ENCODE data around the gene ATP13A4.
A peak's percentile ranks its signal among the peaks of the same experiment; 100 is the strongest.

The ATP13A4 gene, protein sequence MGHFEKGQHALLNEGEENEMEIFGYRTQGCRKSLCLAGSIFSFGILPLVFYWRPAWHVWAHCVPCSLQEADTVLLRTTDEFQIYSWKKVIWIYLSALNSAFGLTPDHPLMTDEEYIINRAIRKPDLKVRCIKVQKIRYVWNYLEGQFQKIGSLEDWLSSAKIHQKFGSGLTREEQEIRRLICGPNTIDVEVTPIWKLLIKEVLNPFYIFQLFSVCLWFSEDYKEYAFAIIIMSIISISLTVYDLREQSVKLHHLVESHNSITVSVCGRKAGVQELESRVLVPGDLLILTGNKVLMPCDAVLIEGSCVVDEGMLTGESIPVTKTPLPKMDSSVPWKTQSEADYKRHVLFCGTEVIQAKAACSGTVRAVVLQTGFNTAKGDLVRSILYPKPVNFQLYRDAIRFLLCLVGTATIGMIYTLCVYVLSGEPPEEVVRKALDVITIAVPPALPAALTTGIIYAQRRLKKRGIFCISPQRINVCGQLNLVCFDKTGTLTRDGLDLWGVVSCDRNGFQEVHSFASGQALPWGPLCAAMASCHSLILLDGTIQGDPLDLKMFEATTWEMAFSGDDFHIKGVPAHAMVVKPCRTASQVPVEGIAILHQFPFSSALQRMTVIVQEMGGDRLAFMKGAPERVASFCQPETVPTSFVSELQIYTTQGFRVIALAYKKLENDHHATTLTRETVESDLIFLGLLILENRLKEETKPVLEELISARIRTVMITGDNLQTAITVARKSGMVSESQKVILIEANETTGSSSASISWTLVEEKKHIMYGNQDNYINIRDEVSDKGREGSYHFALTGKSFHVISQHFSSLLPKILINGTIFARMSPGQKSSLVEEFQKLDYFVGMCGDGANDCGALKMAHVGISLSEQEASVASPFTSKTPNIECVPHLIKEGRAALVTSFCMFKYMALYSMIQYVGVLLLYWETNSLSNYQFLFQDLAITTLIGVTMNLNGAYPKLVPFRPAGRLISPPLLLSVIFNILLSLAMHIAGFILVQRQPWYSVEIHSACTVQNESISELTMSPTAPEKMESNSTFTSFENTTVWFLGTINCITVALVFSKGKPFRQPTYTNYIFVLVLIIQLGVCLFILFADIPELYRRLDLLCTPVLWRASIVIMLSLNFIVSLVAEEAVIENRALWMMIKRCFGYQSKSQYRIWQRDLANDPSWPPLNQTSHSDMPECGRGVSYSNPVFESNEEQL

DNA sequence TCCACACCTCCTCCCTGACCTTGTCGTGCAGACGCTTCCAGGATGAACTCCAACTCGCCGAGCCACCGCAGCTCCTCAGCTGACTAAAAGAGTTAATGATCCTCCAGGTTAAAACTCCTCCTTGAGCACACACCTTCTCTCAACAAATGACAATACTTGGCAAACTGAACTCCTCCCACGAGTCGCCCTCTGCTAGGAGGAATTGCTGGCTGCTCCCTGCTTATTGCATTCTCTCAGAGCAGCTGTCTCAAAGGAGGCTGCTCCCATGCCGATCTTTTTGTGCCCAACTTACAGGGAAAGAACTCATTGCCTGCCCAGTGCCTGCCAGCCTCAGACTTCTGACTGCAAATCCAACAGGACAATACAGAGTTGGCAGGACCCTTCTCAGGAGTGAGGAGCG lies at the start of gene ATP13A4:
TSS of gene ATP13A4 (minus strand) at position 85 of the 400 bp plus-strand sequence. CDS start 96 bp downstream, outside the sequence.
- DNase-seq: no peak

DNA sequence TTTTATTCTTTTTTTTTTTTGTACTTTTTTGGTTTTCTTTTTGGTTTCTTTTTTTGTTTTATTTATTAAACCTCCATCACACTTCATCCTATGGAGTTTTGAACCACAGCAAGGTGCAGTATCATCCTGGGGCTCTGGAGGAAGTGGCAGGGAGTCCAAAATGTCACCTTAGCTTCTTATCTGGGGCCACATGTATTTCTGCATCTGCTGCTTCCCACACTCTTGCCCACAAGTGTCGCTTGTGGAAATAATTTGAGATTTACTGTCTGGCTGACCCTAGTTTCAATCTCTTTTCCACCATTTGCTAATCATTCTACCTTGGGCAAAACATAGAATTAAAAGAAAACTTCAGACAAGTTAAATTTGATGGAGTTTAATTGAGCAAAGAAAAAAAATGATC lies 44.7 kb upstream of the ATP13A4 start:
- no peak for DNase-seq

DNA sequence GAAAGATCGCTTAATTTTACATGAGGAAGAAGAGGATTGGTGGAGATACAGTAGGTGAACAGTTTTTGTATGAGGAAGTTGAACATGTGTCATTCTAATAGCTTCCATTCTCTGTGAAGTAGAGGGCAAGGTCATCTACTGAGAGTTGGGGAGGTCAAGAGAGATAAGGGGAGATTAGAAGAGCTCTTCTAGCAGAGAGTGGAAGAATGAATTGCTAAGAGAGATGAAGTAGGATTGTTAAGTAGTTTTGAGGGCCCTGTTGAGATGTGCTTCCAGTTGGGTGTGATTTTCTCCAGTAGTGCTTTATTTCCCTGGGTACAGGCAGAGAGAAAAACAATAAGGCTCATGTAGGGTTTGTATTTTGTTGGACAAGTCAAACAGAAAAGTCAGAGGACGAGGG lies 43.5 kb upstream of the ATP13A4 start:
- no peak for DNase-seq

DNA sequence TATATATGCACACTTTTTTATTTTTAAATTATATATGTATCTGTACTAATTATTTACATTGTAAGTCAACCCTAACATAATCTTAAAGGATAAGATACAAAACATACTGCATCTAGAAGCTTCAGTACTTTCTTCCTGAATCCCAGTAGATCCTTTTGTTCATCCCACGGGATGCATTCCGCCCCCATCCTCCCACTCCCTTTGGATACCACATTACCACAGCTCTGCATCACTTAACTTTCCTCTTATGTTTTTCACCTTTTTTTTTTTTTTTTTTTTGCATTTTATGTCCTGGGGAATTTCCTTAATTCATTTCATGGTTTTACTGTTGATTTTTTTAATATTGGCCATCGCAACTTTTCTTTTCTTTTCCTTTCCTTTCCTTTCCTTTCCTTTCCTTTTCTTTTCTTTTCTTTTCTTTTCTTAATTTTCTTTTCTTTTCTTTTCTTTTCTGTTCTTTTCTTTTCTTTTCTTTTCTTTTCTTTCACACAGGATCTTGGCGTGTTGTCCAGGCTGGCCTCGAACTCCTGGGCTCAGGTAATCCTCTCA lies 41.3 kb upstream of the ATP13A4 start:
- DNase-seq: no peak

DNA sequence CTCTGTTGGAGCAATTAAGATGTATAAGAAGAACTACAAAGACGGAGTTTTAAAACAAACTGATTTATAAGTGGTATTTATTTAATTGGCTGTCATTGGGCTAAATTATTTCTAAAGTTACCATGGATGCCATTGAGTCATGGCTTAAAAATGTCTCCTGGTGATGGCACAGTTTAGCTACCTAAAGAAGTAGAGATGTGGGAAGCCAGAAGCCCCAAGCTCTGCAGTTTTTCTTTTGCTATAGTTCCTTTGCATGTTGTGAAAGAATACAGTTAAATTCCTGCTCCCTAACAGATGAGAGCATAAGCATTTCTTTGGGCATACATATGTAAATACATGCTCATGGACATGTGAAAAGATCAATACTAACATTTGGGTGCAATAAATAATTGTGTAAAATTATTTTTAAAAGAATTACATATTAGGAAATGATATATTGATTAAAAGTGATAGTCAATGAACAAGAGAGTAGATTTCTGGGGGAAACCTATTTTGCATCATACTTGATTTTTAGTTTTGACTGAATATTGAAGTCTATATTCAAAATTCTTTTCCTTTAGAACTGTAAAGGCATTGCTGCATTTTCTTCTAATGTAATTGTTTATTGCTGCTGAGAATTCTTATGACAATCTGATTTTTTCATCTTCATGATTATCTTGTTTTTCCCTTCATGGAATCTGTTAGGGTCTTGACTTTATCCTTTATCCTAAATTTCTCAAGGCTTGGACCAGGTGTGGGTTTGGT lies 40.4 kb upstream of the ATP13A4 start:
- DNase-seq: no peak

DNA sequence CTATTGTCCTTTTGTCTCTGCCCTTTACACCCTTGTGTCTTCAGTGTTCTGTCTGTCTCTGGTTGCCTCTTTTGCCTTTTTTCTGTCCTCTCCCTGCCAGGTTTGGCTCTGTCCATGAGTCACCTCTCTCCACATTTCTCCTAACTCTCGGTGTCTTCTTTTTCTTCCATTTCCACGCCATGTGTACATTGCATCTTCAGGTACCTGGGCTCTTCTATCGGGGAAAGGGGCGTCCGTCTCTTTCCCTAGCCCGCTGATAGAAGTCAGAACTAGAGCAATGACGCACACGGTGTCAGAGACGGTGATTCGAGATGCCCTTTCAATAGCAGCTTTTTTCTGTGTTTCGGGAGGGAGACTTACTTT lies 39.0 kb upstream of the ATP13A4 start:
- no peak for DNase-seq

DNA sequence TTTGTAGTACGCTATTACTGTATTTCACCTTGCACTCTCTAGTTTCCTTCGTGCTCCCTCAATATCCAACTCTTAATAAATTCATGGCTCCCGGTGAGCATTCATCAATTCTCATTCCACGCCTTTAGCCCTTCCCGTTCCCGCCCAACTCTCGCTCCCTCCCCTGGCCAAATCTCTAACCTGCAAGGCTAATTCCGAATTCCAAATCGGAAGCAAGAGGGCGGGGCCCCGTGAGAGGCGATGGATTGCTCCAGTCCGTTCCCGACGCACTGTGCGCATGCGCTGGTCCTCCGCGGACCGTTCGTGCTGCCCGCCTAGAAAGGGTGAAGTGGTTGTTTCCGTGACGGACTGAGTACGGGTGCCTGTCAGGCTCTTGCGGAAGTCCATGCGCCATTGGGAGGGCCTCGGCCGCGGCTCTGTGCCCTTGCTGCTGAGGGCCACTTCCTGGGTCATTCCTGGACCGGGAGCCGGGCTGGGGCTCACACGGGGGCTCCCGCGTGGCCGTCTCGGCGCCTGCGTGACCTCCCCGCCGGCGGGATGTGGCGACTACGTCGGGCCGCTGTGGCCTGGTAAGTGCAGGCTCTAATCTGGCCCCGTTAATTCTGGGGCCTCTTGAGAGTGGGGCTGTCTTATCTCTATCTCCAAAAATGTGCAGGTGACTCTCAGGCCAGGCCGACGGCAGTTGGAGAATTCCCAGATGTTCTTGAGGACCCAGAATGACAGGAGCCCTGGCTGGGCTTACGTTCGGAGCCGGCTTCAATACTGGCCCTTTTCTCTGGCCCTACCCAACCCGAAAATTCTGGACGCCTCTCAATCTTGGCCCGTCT lies 38.4 kb upstream of the ATP13A4 start, which contains the start of gene OPA1:
TSS of gene OPA1 (plus strand) at position 368 of the 827 bp plus-strand sequence. CDS start at position 538, 170 bp downstream.
- peak; percentile 97 for DNase-seq

DNA sequence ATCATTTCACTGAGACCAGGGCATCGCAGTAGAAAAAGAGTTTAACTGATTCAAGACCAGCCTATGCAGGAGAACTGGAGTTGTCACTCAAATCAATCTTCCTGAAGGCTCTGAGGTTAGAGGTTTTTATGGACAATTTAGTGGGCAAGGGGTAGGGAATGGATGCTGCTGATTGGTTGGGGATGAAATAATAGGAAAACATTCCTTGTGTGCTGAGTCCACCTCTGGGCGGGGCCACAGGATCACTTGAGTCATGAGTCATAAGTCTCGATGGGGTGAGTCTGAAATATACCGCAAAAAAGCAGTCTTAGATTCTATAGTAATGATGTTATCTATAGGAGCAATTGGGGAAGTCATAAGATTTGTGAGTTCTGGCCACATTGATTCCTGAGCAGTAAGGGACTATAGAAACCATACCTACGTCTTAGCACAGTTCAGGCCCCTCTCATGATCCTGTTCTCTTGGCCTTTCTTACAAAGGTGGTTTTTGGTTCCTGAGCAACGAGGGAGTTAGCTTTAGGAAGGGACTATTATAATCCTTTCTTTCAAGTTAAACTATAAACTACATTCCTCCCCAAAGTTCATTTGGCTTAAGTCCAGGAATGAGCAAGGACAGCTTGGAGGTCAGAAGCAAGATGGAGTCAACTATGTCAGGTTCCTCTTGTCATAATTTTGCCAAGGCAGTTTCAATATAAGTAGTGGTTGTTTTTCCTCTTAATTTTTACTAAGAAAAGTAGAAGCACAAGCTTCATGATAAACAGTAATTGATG lies 35.6 kb upstream of the ATP13A4 start:
- no peak for DNase-seq

DNA sequence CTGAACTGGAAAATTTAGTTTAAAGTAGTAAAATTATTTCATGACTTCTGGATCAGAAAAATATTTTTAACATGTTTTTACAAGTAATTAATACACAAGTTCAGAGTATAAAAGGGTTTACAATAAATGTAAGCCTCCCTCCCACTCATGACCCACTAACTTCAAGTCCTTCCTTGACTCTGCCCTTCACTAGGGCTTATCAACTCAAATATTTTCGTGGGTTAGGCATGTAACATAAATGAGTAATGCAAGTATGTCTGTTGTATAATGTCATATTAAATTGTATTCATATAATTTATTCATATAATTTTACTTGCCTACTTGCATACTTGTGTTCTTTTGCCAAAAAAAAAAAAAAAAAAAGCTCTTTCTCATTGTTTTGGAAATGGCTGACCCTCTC lies 34.9 kb upstream of the ATP13A4 start:
- DNase-seq: no peak

DNA sequence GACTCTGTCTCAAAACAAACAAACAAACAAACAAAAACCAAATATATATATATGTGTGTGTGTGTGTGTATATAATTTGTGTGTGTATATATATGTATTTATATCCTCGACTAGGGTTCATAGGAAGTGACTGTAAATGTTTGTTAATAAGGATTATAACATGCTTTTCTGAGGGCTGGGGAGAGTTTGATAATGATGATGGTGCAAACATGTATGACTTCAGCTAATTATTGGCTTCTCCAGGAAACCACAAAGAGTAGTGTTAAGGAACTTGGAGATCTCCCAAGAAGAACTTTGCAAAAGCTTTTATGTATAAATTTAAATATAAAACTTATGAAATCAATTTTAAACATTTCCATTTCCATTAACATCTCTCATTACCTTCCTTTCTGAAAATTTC lies 34.4 kb upstream of the ATP13A4 start:
- DNase-seq: no peak

DNA sequence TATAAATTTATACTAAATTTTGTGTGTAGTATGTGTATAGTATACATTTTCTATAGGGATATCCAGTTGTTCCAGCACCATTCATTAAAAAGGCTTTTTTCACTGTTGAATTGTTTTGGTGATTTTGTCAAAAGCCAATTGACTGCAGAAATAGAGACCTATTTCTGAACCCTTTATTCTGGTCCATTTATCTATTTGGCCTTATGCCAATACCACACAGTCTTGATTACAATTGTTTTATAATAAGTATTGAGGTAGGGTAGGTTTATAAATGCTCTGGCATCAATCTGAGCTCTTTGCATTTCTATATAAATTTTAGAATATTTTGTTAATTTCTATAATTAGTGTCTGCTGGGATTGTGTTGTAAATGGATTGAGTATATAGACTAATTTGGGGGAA lies 31.8 kb upstream of the ATP13A4 start:
- DNase-seq: no peak

DNA sequence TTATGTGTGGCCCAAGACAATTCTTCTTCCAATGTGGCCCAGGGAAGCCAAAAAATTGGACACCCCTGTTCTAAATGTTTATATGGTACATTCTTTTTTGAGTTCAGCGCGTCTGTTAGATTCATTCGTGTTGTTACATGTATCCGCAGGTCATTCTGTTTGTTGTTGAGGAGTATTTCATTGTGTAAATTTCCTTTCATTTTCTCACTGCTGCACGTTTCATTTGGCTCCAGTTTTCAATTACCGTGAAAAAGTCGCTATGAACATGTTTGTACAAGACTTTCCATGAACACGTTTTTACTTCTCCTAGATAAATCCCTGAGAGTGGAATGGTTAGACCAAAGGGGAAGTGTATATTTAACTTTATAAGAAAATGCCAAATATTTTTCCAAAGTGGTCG lies 30.8 kb upstream of the ATP13A4 start:
- no peak for DNase-seq

DNA sequence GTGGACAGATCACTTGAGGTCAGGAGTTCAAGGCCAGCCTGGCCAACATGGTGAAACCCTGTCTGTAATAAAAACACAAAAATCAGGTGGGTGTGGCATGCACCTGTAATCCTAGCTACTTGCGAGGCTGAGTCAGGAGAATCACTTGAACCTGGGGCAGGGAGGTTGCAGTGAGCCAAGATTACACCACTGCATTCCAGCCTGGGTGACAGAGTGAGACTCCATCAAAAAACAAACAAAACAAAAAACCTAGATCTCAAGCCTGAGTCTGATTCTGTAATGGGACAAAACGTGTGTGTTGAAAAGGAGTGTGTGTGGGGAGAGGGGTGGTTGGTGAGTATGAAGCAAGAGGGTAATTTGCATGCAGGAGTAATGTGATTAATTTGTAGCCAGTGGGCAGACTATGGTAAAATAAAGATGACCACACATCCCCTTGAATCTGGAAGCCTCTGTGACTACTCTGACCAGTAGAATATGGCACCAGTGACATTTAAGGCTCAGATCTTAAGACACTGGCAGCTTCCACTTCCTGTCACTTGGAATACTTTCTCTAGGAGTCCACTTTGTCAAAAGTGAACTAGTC lies 19.9 kb upstream of the ATP13A4 start:
- no peak for DNase-seq

DNA sequence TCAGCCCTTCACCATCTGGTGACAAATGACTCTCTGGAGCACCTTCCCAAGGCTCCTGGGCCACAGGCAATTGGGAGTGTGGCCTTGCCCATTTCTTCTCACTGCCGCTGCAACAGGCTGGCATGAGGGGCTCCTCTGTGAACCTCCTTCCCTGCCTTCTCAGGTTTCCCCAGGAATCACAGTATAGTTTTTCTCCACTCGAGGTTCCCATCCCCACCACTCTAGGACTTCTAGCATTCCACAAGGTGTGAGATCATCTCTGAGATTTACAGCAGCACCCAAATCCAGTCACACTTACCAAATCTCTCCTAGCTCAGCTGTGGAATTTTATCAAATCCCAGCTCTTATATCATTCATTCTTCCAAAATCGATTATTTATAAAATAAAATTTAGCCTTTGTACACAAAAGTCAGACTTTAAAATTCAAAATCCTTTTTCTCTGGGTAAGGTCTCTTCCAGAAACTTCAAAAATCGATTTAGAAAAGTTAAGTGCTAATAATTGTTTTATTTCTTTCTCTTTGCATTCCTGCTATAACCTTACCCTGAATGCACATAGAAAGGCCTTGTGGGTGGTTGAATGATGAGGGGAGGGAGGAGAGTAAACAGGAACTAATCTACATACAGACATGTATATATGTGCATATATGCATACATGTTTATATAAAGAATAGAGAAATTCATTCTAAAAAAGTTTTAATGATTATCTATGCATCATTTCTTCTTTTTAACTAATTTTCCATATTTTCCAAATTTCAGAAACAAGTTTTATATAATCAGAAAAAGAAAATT lies 18.9 kb upstream of the ATP13A4 start:
- DNase-seq: no peak

DNA sequence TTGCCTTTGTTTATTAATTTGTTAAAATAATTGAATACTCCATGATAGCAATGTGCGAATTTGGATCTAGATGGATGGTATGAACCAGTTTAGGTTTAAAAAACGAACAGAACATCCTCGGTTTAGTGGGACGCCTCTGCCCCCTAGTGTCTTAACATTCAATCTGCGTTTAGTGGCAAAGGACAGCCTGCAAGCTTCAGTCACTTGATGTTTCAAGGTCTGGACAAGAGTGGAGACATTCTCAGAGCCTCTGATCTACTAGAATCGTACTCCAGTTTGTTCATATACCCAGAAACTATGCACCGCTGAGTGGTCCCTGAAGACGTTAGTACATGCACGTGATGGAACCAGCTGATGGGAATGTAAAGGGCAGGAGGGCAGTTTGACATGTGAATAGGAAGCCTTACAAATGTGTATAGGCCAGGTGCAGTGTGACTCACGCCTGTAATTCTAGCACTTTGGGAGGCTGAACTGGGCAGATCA lies 17.8 kb upstream of the ATP13A4 start:
- DNase-seq: peak; percentile 67

DNA sequence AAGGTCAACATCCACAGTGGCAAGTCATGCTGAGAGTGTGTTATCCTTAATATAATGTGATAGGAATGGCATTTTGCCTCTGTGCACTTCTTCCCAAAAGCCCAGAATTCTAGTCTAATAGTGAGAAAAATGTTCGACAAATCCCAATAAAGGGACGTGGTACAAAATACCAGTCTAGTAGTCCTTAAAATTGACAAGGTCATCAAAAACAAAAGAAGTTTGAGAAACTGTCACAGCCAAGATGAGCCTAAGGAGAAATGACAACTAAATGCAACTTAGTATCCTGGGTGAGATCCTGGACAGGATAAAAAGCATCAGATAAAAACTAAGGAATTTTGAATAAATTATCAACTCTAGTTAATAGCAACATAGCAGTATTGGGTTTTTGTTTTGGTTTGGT lies 14.4 kb upstream of the ATP13A4 start:
- DNase-seq: no peak

DNA sequence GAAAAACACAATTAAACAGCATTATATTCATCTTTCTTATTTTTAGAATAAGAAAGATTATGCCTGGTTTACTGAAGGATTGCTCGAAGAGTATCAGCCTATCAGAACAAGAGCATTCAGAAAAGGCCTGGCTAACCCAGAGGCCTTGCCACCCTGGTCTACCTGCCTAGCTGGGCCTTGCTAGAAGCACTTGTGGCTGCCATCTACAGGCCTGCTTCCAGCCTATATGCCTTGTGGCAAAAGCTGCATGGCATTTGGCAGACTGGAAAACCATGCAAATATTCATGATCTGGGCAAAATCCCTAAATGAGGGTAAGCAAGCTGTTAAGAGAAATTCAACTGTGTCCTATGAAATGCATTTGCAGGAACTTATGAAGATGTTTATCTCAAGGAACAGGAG lies 9.3 kb upstream of the ATP13A4 start:
- no peak for DNase-seq

DNA sequence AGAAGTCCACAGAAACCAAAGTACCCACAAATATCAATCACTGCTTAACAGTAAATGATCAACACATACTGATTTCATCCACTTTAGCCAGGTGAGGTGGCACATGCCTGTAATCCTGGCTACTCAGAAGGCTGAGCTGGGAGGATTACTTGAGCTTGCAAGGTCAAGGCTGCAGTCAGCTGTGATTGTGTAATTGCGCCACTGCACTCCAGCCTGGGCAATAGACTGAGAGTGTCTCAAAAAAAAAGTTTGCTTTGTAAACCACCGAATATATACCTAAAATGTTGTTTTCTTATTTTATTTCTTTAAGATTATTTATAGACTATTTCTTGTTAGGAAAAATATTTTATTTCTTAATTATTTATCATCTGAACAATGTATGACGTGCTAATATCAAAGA lies 8.7 kb upstream of the ATP13A4 start:
- no peak for DNase-seq

DNA sequence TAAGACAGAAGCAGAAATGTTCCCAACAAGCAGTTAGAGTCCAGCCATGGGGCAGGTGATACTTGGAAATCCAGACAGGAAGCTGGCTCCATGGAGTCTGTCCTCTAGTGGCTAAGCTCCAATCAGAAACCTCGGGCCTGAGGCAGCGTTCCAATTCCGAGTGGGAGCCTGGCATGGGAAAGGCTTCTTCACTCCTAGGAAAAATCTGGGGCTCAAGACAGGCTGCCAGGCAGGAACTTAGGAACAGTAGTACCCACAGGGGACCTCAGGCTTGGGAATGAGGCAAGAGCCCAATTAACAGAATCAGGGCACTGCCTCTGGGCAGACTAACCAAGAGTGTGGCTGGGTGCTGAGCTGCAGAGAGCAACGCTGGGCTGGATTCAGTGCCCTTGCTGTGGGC lies 6.2 kb upstream of the ATP13A4 start:
- DNase-seq: no peak
